ENCODE data around the gene SUB1.

SUB1 gene

GRCh38 chr5:32600054-32600622, 14.8 kb downstream of the SUB1 start:
- Histone ChIP-seq H3K9ac (ENCODE audit: low read depth, low read length, poor library complexity, severe bottlenecking) (no peak overlapping the region), H3K36me3 (ENCODE audit: insufficient read depth, low read length) (peaks cover 86% of the 10 kb centered on the region), H4K20me1 (ENCODE audit: insufficient read depth, low read length, poor library complexity, severe bottlenecking) (peaks cover 63% of the 10 kb centered on the region), H3K27me3 (ENCODE audit: insufficient read depth, low read length, poor library complexity, severe bottlenecking) (no peaks in the 10 kb centered on the region), H3K9me2 (replicated peaks; ENCODE audit: low read depth, low read length) (no peaks in the 10 kb centered on the region), H3F3A (ENCODE audit: low read depth) (no peaks in the 10 kb centered on the region), H3K4me1 (ENCODE audit: insufficient read depth, low read length, poor library complexity, severe bottlenecking) (peaks cover 27% of the 10 kb centered on the region), H2AFZ (ENCODE audit: low read length) (no peak overlapping the region), H3K4me3 (ENCODE audit: low read length, poor library complexity, severe bottlenecking) (no peak overlapping the region), H3K4me2 (ENCODE audit: low read depth, low read length, poor library complexity, severe bottlenecking) (no peak overlapping the region), H3K9me3 (ENCODE audit: insufficient read depth, low read depth, low read length) (no peaks in the 10 kb centered on the region), H3K79me2 (ENCODE audit: insufficient read depth, low read length) (peaks cover 50% of the 10 kb centered on the region)
- TF ChIP-seq, protein P1, sequence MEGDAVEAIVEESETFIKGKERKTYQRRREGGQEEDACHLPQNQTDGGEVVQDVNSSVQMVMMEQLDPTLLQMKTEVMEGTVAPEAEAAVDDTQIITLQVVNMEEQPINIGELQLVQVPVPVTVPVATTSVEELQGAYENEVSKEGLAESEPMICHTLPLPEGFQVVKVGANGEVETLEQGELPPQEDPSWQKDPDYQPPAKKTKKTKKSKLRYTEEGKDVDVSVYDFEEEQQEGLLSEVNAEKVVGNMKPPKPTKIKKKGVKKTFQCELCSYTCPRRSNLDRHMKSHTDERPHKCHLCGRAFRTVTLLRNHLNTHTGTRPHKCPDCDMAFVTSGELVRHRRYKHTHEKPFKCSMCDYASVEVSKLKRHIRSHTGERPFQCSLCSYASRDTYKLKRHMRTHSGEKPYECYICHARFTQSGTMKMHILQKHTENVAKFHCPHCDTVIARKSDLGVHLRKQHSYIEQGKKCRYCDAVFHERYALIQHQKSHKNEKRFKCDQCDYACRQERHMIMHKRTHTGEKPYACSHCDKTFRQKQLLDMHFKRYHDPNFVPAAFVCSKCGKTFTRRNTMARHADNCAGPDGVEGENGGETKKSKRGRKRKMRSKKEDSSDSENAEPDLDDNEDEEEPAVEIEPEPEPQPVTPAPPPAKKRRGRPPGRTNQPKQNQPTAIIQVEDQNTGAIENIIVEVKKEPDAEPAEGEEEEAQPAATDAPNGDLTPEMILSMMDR (conservative IDR thresholded peaks at IDR 0.05; ENCODE audit: low read length) = no peak
- TF ChIP-seq EZH2phosphoT487 (IDR thresholded peaks at IDR 0.05; ENCODE audit: borderline replicate concordance) = no peak

- Histone ChIP-seq H3K79me2 (ENCODE audit: insufficient read depth, low read length) (peaks cover 34% of the 10 kb centered on the region), H3K9me3 (ENCODE audit: insufficient read depth, low read depth, low read length) (no peaks in the 10 kb centered on the region), H4K20me1 (ENCODE audit: insufficient read depth, low read length, poor library complexity, severe bottlenecking) (peaks cover 47% of the 10 kb centered on the region), H3K4me3 (ENCODE audit: low read length, poor library complexity, severe bottlenecking) (no peak overlapping the region), H3K27me3 (ENCODE audit: insufficient read depth, low read length, poor library complexity, severe bottlenecking) (no peaks in the 10 kb centered on the region), H3K36me3 (ENCODE audit: insufficient read depth, low read length) (peaks cover 70% of the 10 kb centered on the region; the same call in 1 of the 2 replicates), H3F3A (ENCODE audit: low read depth) (no peaks in the 10 kb centered on the region), H2AFZ (ENCODE audit: low read length) (no peak overlapping the region), H3K9me2 (replicated peaks; ENCODE audit: low read depth, low read length) (no peaks in the 10 kb centered on the region), H3K4me2 (ENCODE audit: low read depth, low read length, poor library complexity, severe bottlenecking) (no peak overlapping the region), H3K4me1 (ENCODE audit: insufficient read depth, low read length, poor library complexity, severe bottlenecking) (peaks cover 12% of the 10 kb centered on the region), H3K9ac (ENCODE audit: low read depth, low read length, poor library complexity, severe bottlenecking) (no peak overlapping the region)
- TF ChIP-seq EZH2phosphoT487 (IDR thresholded peaks at IDR 0.05; ENCODE audit: borderline replicate concordance) = no peak
- TF ChIP-seq, protein P1 (conservative IDR thresholded peaks at IDR 0.05; ENCODE audit: low read length) = no peak
These were observed 16.4 kb downstream of the SUB1 start for GRCh38 chr5:32601623-32602295.

- H3K36me3 ChIP-seq (ENCODE audit: insufficient read depth, low read length) = peaks cover 66% of the 10 kb centered on the region; the same call in 1 of the 2 replicates
- H3K27me3 ChIP-seq (ENCODE audit: insufficient read depth, low read length, poor library complexity, severe bottlenecking) = no peaks in the 10 kb centered on the region
- peaks cover 36% of the 10 kb centered on the region for H4K20me1 ChIP-seq (ENCODE audit: insufficient read depth, low read length, poor library complexity, severe bottlenecking)
These were observed 17.5 kb downstream of the SUB1 start for GRCh38 chr5:32602906-32603305.

More at GRCh38 chr5:32602906-32603305, 17.5 kb downstream of the SUB1 start:
- no peaks in the 10 kb centered on the region for H3K9me2 ChIP-seq (replicated peaks; ENCODE audit: low read depth, low read length)
- H3K4me1 ChIP-seq (ENCODE audit: insufficient read depth, low read length, poor library complexity, severe bottlenecking) = peaks cover 4% of the 10 kb centered on the region
- peaks cover 26% of the 10 kb centered on the region for H3K79me2 ChIP-seq (ENCODE audit: insufficient read depth, low read length)
- no peaks in the 10 kb centered on the region for H3K9me3 ChIP-seq (ENCODE audit: insufficient read depth, low read depth, low read length)
- no peak overlapping the region for H2AFZ ChIP-seq (ENCODE audit: low read length)
- no peak overlapping the region for H3K4me2 ChIP-seq (ENCODE audit: low read depth, low read length, poor library complexity, severe bottlenecking)
- no peak overlapping the region for H3K9ac ChIP-seq (ENCODE audit: low read depth, low read length, poor library complexity, severe bottlenecking)
- TF ChIP-seq EZH2phosphoT487 (IDR thresholded peaks at IDR 0.05; ENCODE audit: borderline replicate concordance) = no peak
- TF ChIP-seq, protein P1 (conservative IDR thresholded peaks at IDR 0.05; ENCODE audit: low read length) = no peak
- no peaks in the 10 kb centered on the region for H3F3A ChIP-seq (ENCODE audit: low read depth)
- no peak overlapping the region for H3K4me3 ChIP-seq (ENCODE audit: low read length, poor library complexity, severe bottlenecking)

Data from Loucy (cell line).